Measurements from ENCODE around the gene CFAP57. TPM values are rescaled to one million over a fixed set of nuclear protein-coding genes. Genes with fewer than 3 reads are reported as not detected.
A peak's percentile ranks its signal among the peaks of the same experiment; 100 is the strongest.

CFAP57 gene
- total and polyA plus RNA-seq, 9 of the 15 experiments (the other 6 are each of a cell fraction or from before 2014, with no cell fraction given): 0.04 to 0.22 (median 0.07) TPM; not detected in 3

- ChIA-PET POLR2A (interaction anchor here (0.9 kb wide), 1 partner anchor 17 kb away, joined by 3 read pairs; no protein-coding TSS in a partner anchor), CTCF (ENCODE audit: low intra/inter-chr PET ratio) (interaction anchor here (0.7 kb wide), 1 partner anchor 348 kb away, joined by 3 read pairs; no protein-coding TSS in a partner anchor)
- no peak for FAIRE-seq
- 0% methylated on average over 1 of the region's 1 CpG for WGBS (ENCODE audit: insufficient coverage, low coverage, missing lambda C conversion rate)
- H4K20me1 ChIP-seq (replicated peaks; ENCODE audit: control insufficient read depth, insufficient read depth, low read length): no peaks in the 10 kb centered on the region
- H2AFZ ChIP-seq (ENCODE audit: low read depth, low read length): no peak overlapping the region
- no peak overlapping the region for H3K4me3 ChIP-seq
- H3K9me3 ChIP-seq (replicated peaks; ENCODE audit: control insufficient read depth, insufficient read depth, low read depth, low read length): no peaks in the 10 kb centered on the region
- H3K9me1 ChIP-seq (ENCODE audit: control insufficient read depth, insufficient read depth, low read length): no peaks in the 10 kb centered on the region
- peak; percentile 31 to 44 (median 43) for DNase-seq (ENCODE audit: extremely low read depth in 1 of 4, low spot score in 3 of 4)
- H3K9ac ChIP-seq (ENCODE audit: insufficient read depth in 1 of 2, low read depth in 2 of 2, low read length in 2 of 2): no peak overlapping the region
- H3K4me1 ChIP-seq (replicated peaks in 1 of 2; ENCODE audit: control insufficient read depth in 2 of 2, insufficient read depth in 2 of 2, low read length in 2 of 2): no peaks in the 10 kb centered on the region; a peak in 1 of 5 replicates
- intact Hi-C loops (cut with micrococcal nuclease): no loop called here
- peak; percentile 61; the same call in 2 of the 3 replicates for ATAC-seq
- H3K79me2 ChIP-seq (ENCODE audit: control insufficient read depth, insufficient read depth, low read length): no peaks in the 10 kb centered on the region
- in situ Hi-C loops (cut with MboI): no loop called here
- BruUV-seq (replicated peaks): no TSS peak
- no peak overlapping the region for H3K4me2 ChIP-seq (ENCODE audit: insufficient read depth, low read length)
- H3K27ac ChIP-seq (ENCODE audit: extremely low read depth, low read depth, low read length): no peak overlapping the region
- no peaks in the 10 kb centered on the region for H3K36me3 ChIP-seq (ENCODE audit: control insufficient read depth, insufficient read depth, low read length)
- peaks cover 19 to 34% of the 10 kb centered on the region in 2 experiments; a peak in 4 of 5 replicates for H3K27me3 ChIP-seq (ENCODE audit: control insufficient read depth in 2 of 2, insufficient read depth in 2 of 2, low read length in 2 of 2)
- TF ChIP-seq ZNF274 (IDR thresholded peaks at IDR 0.05; ENCODE audit: borderline replicate concordance, low read depth, low read length): no peak
- TF ChIP-seq KHSRP (IDR thresholded peaks at IDR 0.05): no peak
- TF ChIP-seq NCOR1 (IDR thresholded peaks at IDR 0.05): peak; percentile 49; the same call in 1 of the 2 replicates
- TF ChIP-seq ZNF277 (CRISPR knock-in tag; IDR thresholded peaks at IDR 0.05; ENCODE audit: borderline replicate concordance): no peak
- peak; percentile 65 for TF ChIP-seq MEIS2 (IDR thresholded peaks at IDR 0.05; ENCODE audit: partially characterized antibody)
- TF ChIP-seq, protein P1, sequence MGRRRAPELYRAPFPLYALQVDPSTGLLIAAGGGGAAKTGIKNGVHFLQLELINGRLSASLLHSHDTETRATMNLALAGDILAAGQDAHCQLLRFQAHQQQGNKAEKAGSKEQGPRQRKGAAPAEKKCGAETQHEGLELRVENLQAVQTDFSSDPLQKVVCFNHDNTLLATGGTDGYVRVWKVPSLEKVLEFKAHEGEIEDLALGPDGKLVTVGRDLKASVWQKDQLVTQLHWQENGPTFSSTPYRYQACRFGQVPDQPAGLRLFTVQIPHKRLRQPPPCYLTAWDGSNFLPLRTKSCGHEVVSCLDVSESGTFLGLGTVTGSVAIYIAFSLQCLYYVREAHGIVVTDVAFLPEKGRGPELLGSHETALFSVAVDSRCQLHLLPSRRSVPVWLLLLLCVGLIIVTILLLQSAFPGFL (CRISPR knock-in tag; IDR thresholded peaks at IDR 0.05): no peak
- TF ChIP-seq, protein P2, sequence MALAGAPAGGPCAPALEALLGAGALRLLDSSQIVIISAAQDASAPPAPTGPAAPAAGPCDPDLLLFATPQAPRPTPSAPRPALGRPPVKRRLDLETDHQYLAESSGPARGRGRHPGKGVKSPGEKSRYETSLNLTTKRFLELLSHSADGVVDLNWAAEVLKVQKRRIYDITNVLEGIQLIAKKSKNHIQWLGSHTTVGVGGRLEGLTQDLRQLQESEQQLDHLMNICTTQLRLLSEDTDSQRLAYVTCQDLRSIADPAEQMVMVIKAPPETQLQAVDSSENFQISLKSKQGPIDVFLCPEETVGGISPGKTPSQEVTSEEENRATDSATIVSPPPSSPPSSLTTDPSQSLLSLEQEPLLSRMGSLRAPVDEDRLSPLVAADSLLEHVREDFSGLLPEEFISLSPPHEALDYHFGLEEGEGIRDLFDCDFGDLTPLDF (CRISPR knock-in tag; IDR thresholded peaks at IDR 0.05): no peak
- peak; percentile 91 for TF ChIP-seq ZNF316 (IDR thresholded peaks at IDR 0.05)
- peak; percentile 61 for TF ChIP-seq TCF3 (CRISPR knock-in tag; IDR thresholded peaks at IDR 0.05)
- no peak for TF ChIP-seq NCOA1 (IDR thresholded peaks at IDR 0.05; ENCODE audit: low read depth)
- no peak for TF ChIP-seq ZC3H11A (IDR thresholded peaks at IDR 0.05; ENCODE audit: low read depth, low read length)
- 0 out of 4 replicates have a peak, but pooled peaks of 1 of the 2 experiments have one; percentile 31 for TF ChIP-seq FOXA3 (CRISPR knock-in tag; conservative IDR thresholded peaks at IDR 0.05 in 1 of 2, IDR thresholded peaks at IDR 0.05 in 1 of 2)
- no peak for TF ChIP-seq ZNF41 (CRISPR knock-in tag; conservative IDR thresholded peaks at IDR 0.05)
- TF ChIP-seq CHD4 (IDR thresholded peaks at IDR 0.05; ENCODE audit: insufficient read depth, insufficient replicate concordance, low read depth, low read length, poor library complexity, severe bottlenecking): no peak
- TF ChIP-seq, protein P3, sequence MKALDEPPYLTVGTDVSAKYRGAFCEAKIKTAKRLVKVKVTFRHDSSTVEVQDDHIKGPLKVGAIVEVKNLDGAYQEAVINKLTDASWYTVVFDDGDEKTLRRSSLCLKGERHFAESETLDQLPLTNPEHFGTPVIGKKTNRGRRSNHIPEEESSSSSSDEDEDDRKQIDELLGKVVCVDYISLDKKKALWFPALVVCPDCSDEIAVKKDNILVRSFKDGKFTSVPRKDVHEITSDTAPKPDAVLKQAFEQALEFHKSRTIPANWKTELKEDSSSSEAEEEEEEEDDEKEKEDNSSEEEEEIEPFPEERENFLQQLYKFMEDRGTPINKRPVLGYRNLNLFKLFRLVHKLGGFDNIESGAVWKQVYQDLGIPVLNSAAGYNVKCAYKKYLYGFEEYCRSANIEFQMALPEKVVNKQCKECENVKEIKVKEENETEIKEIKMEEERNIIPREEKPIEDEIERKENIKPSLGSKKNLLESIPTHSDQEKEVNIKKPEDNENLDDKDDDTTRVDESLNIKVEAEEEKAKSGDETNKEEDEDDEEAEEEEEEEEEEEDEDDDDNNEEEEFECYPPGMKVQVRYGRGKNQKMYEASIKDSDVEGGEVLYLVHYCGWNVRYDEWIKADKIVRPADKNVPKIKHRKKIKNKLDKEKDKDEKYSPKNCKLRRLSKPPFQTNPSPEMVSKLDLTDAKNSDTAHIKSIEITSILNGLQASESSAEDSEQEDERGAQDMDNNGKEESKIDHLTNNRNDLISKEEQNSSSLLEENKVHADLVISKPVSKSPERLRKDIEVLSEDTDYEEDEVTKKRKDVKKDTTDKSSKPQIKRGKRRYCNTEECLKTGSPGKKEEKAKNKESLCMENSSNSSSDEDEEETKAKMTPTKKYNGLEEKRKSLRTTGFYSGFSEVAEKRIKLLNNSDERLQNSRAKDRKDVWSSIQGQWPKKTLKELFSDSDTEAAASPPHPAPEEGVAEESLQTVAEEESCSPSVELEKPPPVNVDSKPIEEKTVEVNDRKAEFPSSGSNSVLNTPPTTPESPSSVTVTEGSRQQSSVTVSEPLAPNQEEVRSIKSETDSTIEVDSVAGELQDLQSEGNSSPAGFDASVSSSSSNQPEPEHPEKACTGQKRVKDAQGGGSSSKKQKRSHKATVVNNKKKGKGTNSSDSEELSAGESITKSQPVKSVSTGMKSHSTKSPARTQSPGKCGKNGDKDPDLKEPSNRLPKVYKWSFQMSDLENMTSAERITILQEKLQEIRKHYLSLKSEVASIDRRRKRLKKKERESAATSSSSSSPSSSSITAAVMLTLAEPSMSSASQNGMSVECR (CRISPR knock-in tag; IDR thresholded peaks at IDR 0.05): no peak
- TF ChIP-seq ZBED1 (IDR thresholded peaks at IDR 0.05): no peak
Measured at GRCh38 chr1:43134068-43134467, 38.1 kb upstream of the CFAP57 start.

Measured in K562 (cell line).